ENCODE measurements around the gene SPRR2D. TPM values are rescaled to one million over a fixed set of nuclear protein-coding genes. Genes with fewer than 3 reads are reported as not detected.
A peak's percentile ranks its signal among the peaks of the same experiment; 100 is the strongest.

The SPRR2D gene
- total RNA-seq (under 1 TPM in 2 of 7 donors, not detected in 5; 0.32 to 0.45 TPM), polyA plus RNA-seq (1 to 10 TPM in 1 of 2 donors, under 1 TPM in 1; 0.27 to 1.1 TPM)
- long read RNA-seq, donor 1 = 0 reads
- long read RNA-seq, donor 2, partial matches to known transcripts = 126 of 126 reads
- long read RNA-seq, donor 2, other reads (novel, unspliced or antisense) = 0 of 126 reads
- long read RNA-seq, donor 3 = 0 reads

- WGBS, 3 donors = 69 to 82% (median 80%) methylated on average over 4 of the region's 4 CpGs
- no peak for DNase-seq
- Histone ChIP-seq H3K27ac (no peak within 1 kb of the TSS), H3K27me3 (no peaks in the 10 kb centered on the region), H3K36me3 (no peaks in the 10 kb centered on the region), H3K4me3 (no peak within 1 kb of the TSS), H3K9me3 (no peaks in the 10 kb centered on the region), H3K4me1 (ENCODE audit: insufficient read depth) (no peaks in the 10 kb centered on the region)
- intact Hi-C loops (cut with DNase I) = no loop called here
- TF ChIP-seq EP300 (IDR thresholded peaks at IDR 0.05) (no peak), CTCF (IDR thresholded peaks at IDR 0.05) (no peak), POLR2A (IDR thresholded peaks at IDR 0.05) (no peak)
These were observed at the start of gene SPRR2D for GRCh38 chr1:153040950-153041631. Gene SPRR2D, minus strand, starts transcription at chr1:153041120. Its CDS starts 774 bp downstream, at chr1:153040346.

DNA sequence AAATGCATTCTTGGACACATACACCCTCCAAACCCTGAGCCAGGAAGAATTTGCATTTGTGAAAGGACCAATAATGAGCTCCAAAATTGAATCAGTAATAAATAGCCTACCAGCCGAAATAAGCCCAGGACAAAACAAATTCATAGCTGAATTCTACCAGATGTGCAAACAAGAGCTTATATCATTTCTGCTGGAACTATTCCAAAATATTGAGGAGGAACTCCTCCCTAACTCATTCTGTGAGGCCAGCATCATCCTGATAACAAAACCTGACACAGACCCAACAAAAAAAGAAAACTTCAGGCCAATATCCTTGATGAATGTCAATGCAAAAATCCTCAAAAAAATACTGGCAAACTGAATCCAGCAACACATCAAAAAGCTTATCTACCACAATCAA lies 46.7 kb upstream of the SPRR2D start:
- Histone ChIP-seq H3K4me3 (no peak overlapping the region), H3K36me3 (no peaks in the 10 kb centered on the region), H3K27me3 (no peaks in the 10 kb centered on the region), H3K27ac (peak overlapping the region in 1 of 2 donors; percentile 46), H3K9me3 (no peaks in the 10 kb centered on the region), H3K4me1 (ENCODE audit: insufficient read depth) (peaks cover 4% of the 10 kb centered on the region)
- DNase-seq = no peak
- intact Hi-C loops (cut with DNase I) = no loop called here
- TF ChIP-seq EP300 (IDR thresholded peaks at IDR 0.05) (no peak), CTCF (IDR thresholded peaks at IDR 0.05) (no peak), POLR2A (IDR thresholded peaks at IDR 0.05) (no peak)
- WGBS, 3 donors = 8 to 10% (median 9%) methylated on average over 1 of the region's 1 CpG

- 90 to 91% (median 90%) methylated on average over 3 of the region's 3 CpGs for WGBS, 3 donors
- no peak overlapping the region for H3K4me3 ChIP-seq
- no peak for DNase-seq
- TF ChIP-seq EP300 (IDR thresholded peaks at IDR 0.05) (no peak), CTCF (IDR thresholded peaks at IDR 0.05) (no peak), POLR2A (IDR thresholded peaks at IDR 0.05) (no peak)
- intact Hi-C loops (cut with DNase I) = no loop called here
- no peaks in the 10 kb centered on the region for H3K27me3 ChIP-seq
- no peaks in the 10 kb centered on the region for H3K9me3 ChIP-seq
- H3K36me3 ChIP-seq = no peaks in the 10 kb centered on the region
- H3K4me1 ChIP-seq (ENCODE audit: insufficient read depth) = no peaks in the 10 kb centered on the region
- no peak overlapping the region for H3K27ac ChIP-seq
These were observed 40.8 kb upstream of the SPRR2D start for GRCh38 chr1:153081736-153082135.

- DNase-seq = no peak
- 89 to 93% (median 92%) methylated on average over 5 of the region's 5 CpGs for WGBS, 3 donors
- no peaks in the 10 kb centered on the region for H3K36me3 ChIP-seq
- no peaks in the 10 kb centered on the region for H3K27me3 ChIP-seq
- no peaks in the 10 kb centered on the region for H3K9me3 ChIP-seq
- TF ChIP-seq CTCF (IDR thresholded peaks at IDR 0.05) (no peak), POLR2A (IDR thresholded peaks at IDR 0.05) (no peak), EP300 (IDR thresholded peaks at IDR 0.05) (no peak)
- no peaks in the 10 kb centered on the region for H3K4me1 ChIP-seq (ENCODE audit: insufficient read depth)
- H3K27ac ChIP-seq = no peak overlapping the region
- H3K4me3 ChIP-seq = no peak overlapping the region
- intact Hi-C loops (cut with DNase I) = no loop called here
These were observed 32.1 kb upstream of the SPRR2D start for GRCh38 chr1:153072806-153073726.

Data from ovary (tissue), 10 donors.